Prostate gland (tissue), 2 donors: ENCODE data around the gene CD164L2.

ENCODE experiments used
- POLR2A ChIP-seq: fragments of 450-650 bp; IDR thresholded peaks from one replicate; pipeline ENCODE4 v1.6.1; 2016; ENCODE audit warnings: antibody characterized with exemption, mild to moderate bottlenecking
- POLR2AphosphoS5 ChIP-seq: sonication (generic); formaldehyde crosslinking; IDR thresholded peaks from one replicate; pipeline ENCODE4 v1.6.1; 2017; ENCODE audit warnings: antibody characterized with exemption
- TF ChIP-seq, protein P1 (sequence below), 4 experiments: fragments of 200-600 bp in 2 of 4; fragments of 450-650 bp in 2 of 4; sonication (generic) in 2 of 4; IDR thresholded peaks; 1 replicate in 3 of 4; 2 replicates in 1 of 4; pipeline ENCODE4 v1.5.1; 2016 to 2019; ENCODE audit warnings: antibody characterized with exemption in 4 of 4, mild to moderate bottlenecking in 2 of 4, moderate library complexity in 2 of 4

DNA sequence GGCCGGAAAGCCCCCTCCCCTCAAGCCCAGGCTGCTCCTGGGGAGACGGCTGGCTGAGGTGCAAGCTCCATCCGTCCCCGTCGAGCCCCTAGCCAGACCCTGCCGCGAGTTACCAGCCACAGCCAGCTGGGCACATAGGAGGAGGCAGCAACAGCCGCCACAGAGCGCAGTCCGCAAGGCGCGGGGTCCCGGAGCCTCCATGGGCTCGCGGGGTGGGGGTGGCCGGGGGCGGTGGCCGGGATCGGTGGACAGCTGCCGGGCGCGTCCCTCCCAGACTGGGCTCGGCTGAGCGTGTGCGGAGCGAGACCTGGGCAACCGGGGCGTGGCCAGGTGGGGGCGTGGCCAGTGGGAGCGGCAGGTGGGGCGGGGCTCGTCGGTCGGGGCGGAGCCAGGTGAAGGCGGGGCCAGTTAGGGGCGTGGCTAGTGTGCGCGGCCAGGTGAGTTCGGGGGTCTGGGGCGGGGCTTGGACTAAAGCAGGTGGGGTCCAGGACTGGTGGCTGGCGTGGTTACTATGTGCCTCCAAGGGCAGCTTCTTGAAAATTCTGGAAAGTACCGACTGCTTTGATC lies at the start of gene CD164L2:
- TF ChIP-seq, protein P1, sequence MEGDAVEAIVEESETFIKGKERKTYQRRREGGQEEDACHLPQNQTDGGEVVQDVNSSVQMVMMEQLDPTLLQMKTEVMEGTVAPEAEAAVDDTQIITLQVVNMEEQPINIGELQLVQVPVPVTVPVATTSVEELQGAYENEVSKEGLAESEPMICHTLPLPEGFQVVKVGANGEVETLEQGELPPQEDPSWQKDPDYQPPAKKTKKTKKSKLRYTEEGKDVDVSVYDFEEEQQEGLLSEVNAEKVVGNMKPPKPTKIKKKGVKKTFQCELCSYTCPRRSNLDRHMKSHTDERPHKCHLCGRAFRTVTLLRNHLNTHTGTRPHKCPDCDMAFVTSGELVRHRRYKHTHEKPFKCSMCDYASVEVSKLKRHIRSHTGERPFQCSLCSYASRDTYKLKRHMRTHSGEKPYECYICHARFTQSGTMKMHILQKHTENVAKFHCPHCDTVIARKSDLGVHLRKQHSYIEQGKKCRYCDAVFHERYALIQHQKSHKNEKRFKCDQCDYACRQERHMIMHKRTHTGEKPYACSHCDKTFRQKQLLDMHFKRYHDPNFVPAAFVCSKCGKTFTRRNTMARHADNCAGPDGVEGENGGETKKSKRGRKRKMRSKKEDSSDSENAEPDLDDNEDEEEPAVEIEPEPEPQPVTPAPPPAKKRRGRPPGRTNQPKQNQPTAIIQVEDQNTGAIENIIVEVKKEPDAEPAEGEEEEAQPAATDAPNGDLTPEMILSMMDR (IDR thresholded peaks at IDR 0.05), result no peak
- TF ChIP-seq POLR2A (peak; percentile 47), POLR2AphosphoS5 (peak; percentile 68)
